ENCODE data around the gene MKI67. TPM values are rescaled to one million over a fixed set of nuclear protein-coding genes. Genes with fewer than 3 reads are reported as not detected.

Gene MKI67
- total RNA-seq, result 17.0 and 22.9 TPM in 2 replicates

GRCh38 chr10:128125944-128126764 lies at the start of gene MKI67:
Gene MKI67 (minus strand): TSS chr10:128126423. CDS start chr10:128125667, 756 bp downstream.

Other genes starting within 250 kb of the MKI67 start
- not detected in 2 replicates for gene CLRN3, start 233.5 kb downstream of the MKI67 start, total RNA-seq
- gene PTPRE, start 219.3 kb downstream of the MKI67 start, total RNA-seq, result 17.4 and 30.7 TPM in 2 replicates